T-helper 1 cell treated with Interleukin-12 subunit alpha and Interleukin-12 subunit beta and Interleukin-4 antibody, amounts not matched to agents 30 μg/mL and 1 μg/mL, for 36 hours (primary cell): Measurements from ENCODE around the gene NPTXR.
"Not testable (repeated sequence)": the region's sequence is repeated elsewhere in the genome, so short reads cannot be mapped to it uniquely, and the experiment has no call there.

Experiments used
- H3K27ac Mint-ChIP-seq: one replicate; pipeline ENCODE4 v1.8.0; 2021; ENCODE audit warnings: mild to moderate bottlenecking, mixed read lengths
- H3K27me3 Mint-ChIP-seq: one replicate; pipeline ENCODE4 v1.8.0; 2021; ENCODE audit warnings: low read depth, mixed read lengths
- H3K36me3 Mint-ChIP-seq: one replicate; pipeline ENCODE4 v1.8.0; 2021; ENCODE audit warnings: low read depth, mixed read lengths
- H3K4me1 Mint-ChIP-seq: one replicate; pipeline ENCODE4 v1.8.0; 2021; ENCODE audit warnings: low read depth, mixed read lengths
- H3K4me3 Mint-ChIP-seq: one replicate; pipeline ENCODE4 v1.8.0; 2021; ENCODE audit warnings: mild to moderate bottlenecking, moderate library complexity, mixed read lengths
- H3K9me3 Mint-ChIP-seq: one replicate; pipeline ENCODE4 v1.8.0; 2021; ENCODE audit warnings: mixed read lengths

Gene NPTXR

DNA sequence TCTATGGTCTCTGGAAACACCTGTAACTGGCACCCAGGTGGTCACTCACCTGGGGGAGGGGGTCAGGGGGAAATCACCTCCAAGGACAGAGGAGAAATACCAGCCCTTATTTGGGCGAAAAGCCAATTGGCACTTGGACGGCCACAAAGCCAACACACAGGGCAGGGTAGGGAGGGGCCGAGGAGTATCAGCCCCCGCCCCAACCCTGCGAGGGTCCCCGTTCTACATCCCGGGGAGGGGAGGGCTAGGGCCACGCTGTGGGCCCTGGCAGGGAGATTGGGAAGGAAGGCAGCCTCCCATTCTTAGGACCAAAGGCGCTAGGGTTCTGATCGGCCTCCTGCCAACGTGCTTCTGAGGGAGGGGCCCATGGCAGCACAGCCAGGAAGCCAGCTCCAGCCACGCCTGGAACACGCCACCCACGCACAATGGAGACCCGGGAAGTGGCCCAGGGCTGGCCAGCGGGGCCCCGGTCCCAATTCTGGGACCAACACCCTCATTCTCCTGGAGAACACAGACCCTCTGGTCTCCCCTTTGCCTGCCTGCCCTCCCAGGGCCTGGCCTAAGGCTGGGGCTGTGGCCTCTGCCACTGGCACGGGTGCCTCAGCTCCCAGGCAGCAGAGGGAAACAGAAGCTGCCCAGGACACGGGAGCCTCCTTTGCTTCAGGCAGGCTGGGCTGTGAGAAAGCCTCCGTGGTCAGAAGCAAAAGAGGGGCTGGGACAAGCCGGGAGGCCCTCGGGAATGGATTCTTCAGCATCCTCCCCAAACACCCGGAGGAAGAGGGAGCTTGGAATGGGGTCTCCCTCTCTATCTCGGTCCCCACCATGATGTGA lies 20.7 kb upstream of the NPTXR start:
- Mint-ChIP-seq H3K27me3 (no peaks in the 10 kb centered on the region), H3K9me3 (no peaks in the 10 kb centered on the region), H3K36me3 (peaks cover 2% of the 10 kb centered on the region), H3K4me1 (peaks cover 7% of the 10 kb centered on the region), H3K4me3 (no peak overlapping the region), H3K27ac (no peak overlapping the region)

DNA sequence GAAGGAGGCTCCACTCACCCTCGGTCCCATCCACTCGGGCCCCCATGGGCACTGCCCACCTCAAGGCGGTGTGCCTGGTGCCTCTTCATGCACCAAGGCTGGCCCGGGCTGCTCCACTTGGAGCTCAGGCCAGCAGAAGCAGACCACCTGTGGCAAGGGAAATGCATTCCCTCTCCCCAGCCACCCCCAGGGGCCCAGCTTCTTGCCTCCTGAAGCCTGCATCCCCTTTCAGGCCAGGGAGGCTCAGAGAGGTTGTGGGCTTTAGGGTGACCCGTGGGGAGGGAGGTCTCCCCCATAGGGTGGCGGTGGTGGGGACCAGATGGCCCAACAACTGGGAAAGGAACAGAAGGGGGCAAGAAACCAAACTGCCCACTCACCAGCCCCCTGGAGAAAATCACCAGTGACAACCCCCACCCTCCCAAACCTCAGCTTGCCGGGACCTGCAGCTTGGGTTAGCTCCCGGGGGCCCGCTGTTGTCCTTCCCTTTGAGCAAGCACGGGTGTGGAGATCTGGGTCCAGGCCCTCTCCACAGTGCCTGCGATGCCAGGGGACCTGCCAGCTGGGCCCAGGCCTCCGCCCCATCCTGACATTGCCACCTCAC lies 19.8 kb upstream of the NPTXR start:
- Mint-ChIP-seq H3K4me1 (peaks cover 5% of the 10 kb centered on the region), H3K4me3 (no peak overlapping the region), H3K9me3 (no peaks in the 10 kb centered on the region), H3K27me3 (no peaks in the 10 kb centered on the region), H3K27ac (no peak overlapping the region), H3K36me3 (peaks cover 2% of the 10 kb centered on the region)

DNA sequence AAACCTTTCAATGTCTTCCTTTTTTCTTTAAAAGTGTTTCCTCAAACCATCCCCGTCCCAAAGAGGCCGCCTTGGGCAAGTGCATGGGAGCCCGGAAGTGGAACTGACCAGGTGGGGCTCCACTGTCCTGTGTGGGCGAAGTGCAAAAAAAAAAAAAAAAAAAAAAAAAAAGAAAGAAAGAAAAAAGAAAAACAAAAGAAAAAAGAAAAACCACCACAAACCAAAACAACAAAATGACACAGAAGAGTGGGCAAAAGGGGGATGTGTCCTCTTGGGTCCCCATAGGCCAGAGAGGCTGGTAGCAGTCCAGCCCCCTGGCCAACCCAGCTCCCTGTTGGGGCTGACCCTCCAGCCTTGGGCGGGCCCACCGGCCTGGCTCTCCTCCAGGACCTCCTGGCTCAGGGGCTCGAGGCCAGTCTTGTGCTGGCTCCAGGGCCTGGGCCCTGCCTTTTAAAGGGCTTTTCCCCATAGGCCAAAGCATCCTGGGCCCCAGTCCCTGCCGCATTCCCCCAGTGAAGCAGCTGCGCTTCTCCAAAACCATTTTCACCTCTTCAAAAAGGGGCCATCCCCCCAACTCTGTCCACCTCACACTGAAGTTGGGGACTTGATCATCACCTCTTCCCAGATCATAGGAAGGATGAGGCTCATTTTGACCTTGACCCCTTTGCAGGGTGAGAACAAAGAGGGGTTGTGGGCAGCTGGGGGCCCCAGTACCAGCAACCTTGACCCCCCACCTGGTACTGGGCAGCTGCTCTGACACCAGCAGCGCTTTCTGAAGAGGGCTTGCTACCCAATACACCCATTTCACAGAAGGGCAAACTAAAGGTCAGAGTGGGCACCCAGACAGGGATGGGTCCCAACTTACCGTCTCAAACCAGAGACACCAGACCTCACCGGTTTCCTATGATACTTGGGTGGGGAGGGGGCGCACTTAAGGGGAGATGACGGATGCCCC lies 18.8 kb upstream of the NPTXR start:
- Mint-ChIP-seq H3K4me1 (no peaks in the 10 kb centered on the region), H3K27me3 (peaks cover under 1% of the 10 kb centered on the region), H3K27ac (no peak overlapping the region), H3K36me3 (peaks cover 2% of the 10 kb centered on the region), H3K9me3 (no peaks in the 10 kb centered on the region), H3K4me3 (no peak overlapping the region)

DNA sequence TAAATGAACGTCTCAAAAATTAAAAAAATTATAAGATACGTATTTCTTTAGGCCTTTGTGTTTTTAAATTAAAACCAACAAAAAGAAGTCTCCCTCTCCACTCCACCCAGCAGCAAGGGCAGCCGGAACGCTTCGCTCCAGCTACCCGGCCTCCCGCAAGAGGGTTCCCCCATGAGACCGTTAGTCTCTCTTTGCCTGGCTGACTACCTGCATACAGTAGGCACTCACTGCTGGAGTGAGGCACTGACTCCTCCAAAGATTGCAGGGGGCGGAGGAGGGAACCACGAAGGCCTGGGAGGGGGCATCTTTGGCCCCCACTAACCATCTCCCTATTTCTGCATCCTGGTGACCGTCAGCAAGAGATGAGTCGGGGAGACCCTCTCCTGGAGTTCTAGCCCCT lies 18.1 kb upstream of the NPTXR start:
- H3K27me3 Mint-ChIP-seq, result peaks cover 4% of the 10 kb centered on the region
- H3K36me3 Mint-ChIP-seq, result peaks cover 2% of the 10 kb centered on the region
- H3K27ac Mint-ChIP-seq, result no peak overlapping the region
- no peaks in the 10 kb centered on the region for H3K4me1 Mint-ChIP-seq
- no peak overlapping the region for H3K4me3 Mint-ChIP-seq
- no peaks in the 10 kb centered on the region for H3K9me3 Mint-ChIP-seq

DNA sequence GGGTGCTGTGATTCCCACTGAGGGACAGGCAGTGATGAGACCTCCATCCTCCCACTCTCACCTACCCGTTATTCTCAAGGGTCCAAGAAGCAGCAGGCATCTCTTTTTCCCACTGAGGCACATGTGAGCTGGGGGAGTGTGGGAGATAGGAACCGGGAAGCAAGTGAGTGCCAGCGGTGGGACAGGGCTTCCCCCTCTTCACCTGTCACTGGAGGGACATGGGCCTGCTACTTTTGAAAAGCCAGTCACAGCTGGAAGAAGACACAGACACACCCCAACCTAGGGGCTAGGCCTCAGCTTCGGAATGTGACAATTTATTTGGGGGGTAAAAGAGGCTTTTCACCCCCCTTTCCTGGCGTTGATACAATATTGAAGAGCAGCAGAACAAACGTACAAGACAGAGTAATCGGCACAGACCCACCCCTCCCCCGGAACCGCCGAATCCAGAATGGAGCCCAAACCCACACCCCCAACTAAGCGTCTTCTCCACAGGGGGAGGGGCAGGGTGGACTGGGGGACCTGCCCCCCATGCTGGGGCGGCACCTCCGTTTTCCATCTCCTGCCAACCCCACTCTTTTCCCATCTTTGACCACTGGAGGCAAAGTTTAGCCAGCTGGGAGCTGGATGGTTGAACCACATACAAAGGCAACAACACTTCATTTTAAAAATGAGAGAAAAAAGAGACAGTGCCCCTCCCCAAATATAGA lies 17.5 kb upstream of the NPTXR start:
- peaks cover 4% of the 10 kb centered on the region for H3K27me3 Mint-ChIP-seq
- no peak overlapping the region for H3K27ac Mint-ChIP-seq
- no peaks in the 10 kb centered on the region for H3K9me3 Mint-ChIP-seq

DNA sequence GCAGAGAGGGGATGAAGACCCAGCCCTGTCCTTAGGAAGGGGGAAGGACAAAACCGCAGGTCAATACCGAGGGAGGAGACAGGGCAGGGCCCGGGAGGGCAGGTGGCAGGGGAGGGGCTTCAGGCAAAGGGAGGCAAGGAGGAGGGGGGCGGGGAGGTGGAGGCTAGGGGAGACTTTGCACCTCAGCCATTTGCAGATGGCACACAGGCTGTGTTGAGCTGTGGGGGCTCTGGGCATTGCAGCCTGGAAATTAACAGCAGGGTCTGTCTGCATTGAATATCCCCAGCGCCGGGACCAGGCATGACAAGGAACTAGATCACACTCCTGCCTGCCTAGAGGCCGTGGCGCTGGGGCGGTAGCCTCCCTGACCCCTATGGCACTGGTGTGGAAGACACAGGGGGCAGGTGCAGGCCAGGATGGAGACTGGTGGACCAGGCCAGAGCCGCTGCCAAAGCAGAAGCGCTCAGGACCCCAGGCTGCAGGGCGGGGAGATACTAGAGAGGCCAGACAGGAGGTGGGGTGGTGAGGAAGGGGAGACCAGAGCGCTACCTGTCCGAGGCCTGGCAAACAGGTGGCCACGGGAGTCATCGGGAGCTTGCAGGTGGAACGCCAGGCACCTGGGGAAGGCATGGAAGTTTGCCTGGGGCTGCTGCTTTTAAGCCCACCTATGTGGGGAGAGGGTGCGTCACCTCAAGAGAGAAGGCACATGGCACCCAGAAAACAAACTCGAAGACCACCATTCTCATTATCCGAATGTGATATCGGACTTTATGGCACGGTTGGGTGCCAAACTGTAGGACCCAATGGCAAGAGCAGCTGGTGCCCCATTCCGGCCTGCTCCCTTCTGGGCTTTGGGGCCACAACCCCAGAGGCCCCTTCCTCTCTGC lies 16.7 kb upstream of the NPTXR start:
- H3K4me3 Mint-ChIP-seq, result no peak overlapping the region
- no peak overlapping the region for H3K27ac Mint-ChIP-seq
- H3K36me3 Mint-ChIP-seq, result peaks cover 2% of the 10 kb centered on the region
- H3K4me1 Mint-ChIP-seq, result no peaks in the 10 kb centered on the region
- H3K9me3 Mint-ChIP-seq, result no peaks in the 10 kb centered on the region
- peaks cover 4% of the 10 kb centered on the region for H3K27me3 Mint-ChIP-seq

More for the DNA sequence above, 17.5 kb upstream of the NPTXR start:
- Mint-ChIP-seq H3K36me3 (peaks cover 2% of the 10 kb centered on the region), H3K4me1 (no peaks in the 10 kb centered on the region), H3K4me3 (no peak overlapping the region)

DNA sequence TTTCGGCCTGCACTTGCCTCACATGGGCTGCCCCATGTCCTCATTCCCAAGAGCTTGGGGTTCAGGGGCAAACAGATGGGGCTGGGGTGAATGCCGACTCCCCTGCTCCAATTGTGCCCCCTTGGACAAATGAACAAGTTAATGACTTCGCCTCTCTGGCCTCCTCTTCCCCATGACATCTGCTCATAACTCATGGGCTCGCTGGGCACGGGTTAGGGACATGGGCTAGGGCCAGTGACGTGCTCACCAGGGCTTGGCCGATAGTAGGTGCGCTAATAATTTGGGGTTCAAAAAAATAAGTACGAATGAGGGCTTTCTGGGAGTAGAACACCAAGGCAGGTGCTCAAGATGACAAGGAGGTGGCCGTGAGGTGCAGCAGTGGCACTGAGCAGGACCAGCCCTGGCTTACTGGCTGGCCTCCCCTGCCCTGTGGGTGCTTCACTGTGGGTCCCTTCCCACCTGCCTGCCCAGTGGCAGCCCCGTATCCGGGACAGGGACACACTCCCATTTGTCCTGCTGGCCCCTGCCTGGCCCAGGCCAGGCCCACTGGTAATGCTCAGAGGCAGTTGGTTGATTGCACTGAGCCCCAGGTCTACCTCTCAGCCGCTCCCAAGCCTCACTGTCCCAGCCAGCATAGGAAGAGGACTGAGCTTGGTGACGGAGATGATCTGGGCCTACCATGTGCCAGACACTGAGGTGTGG lies 15.9 kb upstream of the NPTXR start:
- Mint-ChIP-seq H3K4me3 (no peak overlapping the region), H3K36me3 (peaks cover 2% of the 10 kb centered on the region), H3K27me3 (peaks cover 8% of the 10 kb centered on the region), H3K9me3 (no peaks in the 10 kb centered on the region), H3K27ac (no peak overlapping the region), H3K4me1 (no peaks in the 10 kb centered on the region)

DNA sequence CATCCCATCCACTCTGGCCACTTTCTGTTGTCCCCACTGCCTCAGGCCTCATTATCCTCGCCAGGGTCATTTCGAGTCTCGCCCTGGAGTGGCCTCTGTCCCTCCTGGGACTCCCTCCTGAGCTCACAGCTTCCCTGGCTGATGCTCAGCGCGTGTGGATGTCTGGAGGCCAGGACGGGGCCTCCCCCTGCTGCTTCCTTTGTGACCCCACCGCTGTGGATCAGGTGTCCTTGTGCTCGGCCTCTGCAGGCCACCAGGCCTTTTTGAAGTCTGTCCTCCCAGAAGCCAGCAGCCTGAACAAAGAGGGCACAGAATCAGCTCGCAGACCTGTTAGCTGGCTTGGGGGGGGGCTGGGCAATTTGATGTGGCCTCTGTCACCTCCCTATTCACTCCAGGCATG lies 14.7 kb upstream of the NPTXR start:
- Mint-ChIP-seq H3K27me3 (peaks cover 14% of the 10 kb centered on the region), H3K9me3 (no peaks in the 10 kb centered on the region), H3K27ac (no peak overlapping the region), H3K4me3 (no peak overlapping the region), H3K36me3 (no peaks in the 10 kb centered on the region), H3K4me1 (no peaks in the 10 kb centered on the region)

DNA sequence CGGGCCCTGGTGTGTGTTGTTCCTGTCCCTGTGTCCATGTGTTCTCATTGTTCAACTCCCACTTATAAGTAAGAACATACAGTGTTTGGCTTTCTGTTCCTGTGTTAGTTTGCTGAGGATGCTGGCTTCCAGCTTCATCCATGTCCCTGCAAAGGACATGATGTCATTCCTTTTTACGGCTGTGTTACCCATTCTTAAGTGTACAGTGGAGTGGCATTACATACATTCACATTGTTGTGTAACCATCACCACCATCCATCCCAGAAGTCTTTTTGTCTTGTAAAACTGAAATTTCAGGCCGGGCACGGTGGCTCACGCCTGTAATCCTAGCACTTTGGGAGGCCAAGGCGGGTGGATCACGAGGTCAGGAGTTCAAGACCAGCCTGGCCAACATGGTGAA lies 10.6 kb upstream of the NPTXR start:
- not testable (repeated sequence) for H3K4me1 Mint-ChIP-seq, H3K4me3 Mint-ChIP-seq, H3K36me3 Mint-ChIP-seq, H3K27ac Mint-ChIP-seq, H3K9me3 Mint-ChIP-seq
- H3K27me3 Mint-ChIP-seq, result peaks cover 31% of the 10 kb centered on the region

DNA sequence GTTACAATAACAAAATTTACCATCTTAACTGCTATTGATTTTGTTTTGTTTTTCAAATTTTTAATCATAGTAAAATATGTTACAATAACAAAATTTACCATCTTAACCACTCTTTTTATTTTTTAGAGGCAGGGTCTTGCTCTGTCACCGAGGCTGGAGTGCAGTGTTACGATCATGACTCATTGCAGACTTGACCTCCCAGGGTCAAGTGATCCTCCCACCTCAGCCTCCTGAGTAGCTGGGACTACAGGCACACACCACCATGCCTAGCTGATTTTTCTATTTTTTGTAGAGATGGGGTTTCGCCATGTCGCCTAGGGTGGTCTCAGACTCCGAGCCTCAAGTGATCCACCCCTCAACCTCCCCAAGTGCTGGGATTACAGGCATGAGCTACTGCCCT lies 10.1 kb upstream of the NPTXR start:
- not testable (repeated sequence) for H3K4me3 Mint-ChIP-seq
- peaks cover 33% of the 10 kb centered on the region for H3K27me3 Mint-ChIP-seq

DNA sequence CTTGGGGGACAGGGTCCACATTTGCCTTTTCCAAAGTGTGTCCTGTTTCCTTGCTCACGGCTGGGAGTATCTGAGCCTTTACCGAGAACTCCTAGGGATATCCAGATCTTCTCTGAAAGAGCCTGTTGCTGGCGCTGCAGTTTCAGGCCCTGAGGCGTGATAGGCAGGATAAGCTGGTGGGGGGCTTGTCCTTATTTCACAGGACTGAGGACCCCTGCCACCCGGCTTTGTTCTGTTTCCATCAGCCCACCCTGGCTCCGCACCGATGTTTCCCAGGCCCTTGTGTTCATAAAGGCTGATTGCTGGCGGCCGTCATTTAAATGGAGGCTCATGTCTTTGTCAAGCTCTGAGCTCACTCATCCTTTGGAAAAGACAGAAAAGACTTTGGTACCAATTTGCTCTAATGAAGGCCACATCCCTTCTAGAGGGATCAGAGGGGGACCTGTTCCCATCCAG lies 9.4 kb upstream of the NPTXR start:
- H3K4me1 Mint-ChIP-seq, result no peaks in the 10 kb centered on the region
- H3K4me3 Mint-ChIP-seq, result no peak overlapping the region
- no peaks in the 10 kb centered on the region for H3K36me3 Mint-ChIP-seq
- no peaks in the 10 kb centered on the region for H3K9me3 Mint-ChIP-seq
- no peak overlapping the region for H3K27ac Mint-ChIP-seq
- H3K27me3 Mint-ChIP-seq, result peaks cover 34% of the 10 kb centered on the region

More for the DNA sequence above, 10.1 kb upstream of the NPTXR start:
- H3K4me1 Mint-ChIP-seq, H3K36me3 Mint-ChIP-seq, H3K27ac Mint-ChIP-seq, H3K9me3 Mint-ChIP-seq: not testable (repeated sequence)

DNA sequence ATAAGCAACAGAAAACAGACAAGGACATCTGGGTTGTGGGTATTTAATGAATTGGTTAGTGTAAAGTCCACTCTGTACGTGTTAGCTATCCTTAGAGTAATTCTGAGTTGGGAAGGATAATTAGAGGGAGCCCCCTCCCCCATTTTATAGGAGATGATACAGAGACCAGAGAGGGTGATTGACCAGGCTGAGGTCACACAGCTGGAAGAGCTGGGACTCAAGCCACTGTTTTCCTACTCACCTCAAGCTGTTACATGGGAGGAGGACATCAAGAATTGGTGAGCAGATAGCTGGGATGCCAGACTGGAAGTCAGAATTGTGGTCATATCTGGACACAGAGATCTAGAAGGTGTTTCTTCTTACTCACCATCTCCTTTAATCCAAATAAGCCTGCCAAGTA lies 8.7 kb upstream of the NPTXR start:
- H3K27ac Mint-ChIP-seq, result no peak overlapping the region
- H3K4me1 Mint-ChIP-seq, result no peaks in the 10 kb centered on the region
- peaks cover 35% of the 10 kb centered on the region for H3K27me3 Mint-ChIP-seq
- H3K36me3 Mint-ChIP-seq, result no peaks in the 10 kb centered on the region
- no peaks in the 10 kb centered on the region for H3K9me3 Mint-ChIP-seq
- H3K4me3 Mint-ChIP-seq, result no peak overlapping the region
